ENCODE measurements around the gene FAM53A.

The FAM53A gene

DNA sequence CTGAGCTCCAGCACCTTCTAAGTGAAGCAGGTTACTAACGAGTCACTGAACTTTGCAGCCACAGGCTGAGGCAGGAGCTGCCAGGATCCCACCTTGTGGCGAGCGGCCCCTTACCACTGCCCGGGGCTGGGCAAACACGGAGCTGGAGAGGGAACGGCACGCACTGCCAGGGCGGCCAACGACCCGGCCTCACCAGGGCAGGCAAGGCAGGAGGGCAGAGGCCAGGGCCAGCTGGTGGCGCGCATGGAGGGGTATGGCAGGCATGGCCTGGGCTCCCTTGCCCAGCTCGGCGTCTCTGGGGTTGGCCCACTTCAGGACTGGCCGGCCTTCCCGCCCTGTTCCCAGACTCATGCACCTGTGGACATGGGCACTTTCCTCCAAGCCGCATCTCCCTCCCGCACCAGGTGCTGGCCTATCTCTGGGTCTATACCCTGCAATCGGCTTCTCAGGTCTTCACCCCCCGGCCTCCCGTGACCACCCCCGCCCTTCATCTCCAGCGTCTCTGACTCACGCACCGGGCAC is 64.9 kb downstream of the FAM53A start:
- no peak overlapping the region for H4K8ac ChIP-seq (ENCODE audit: low read depth, low read length)
- WGBS (ENCODE audit: extremely low coverage, insufficient coverage, low lambda C conversion rate), result no CpG with 5 or more reads among the region's 25 CpGs
- no peak overlapping the region for H3K27ac ChIP-seq (ENCODE audit: low read depth, low read length)
- H3K4me2 ChIP-seq (ENCODE audit: low read length), result no peak overlapping the region
- H3K23ac ChIP-seq (ENCODE audit: low read length), result no peak overlapping the region
- H4K5ac ChIP-seq (ENCODE audit: low read length), result no peak overlapping the region
- no peak overlapping the region for H3K56ac ChIP-seq (ENCODE audit: low read length)
- no peak overlapping the region for H3K4me3 ChIP-seq (ENCODE audit: low read length)
- H2BK15ac ChIP-seq (replicated peaks; ENCODE audit: low read depth), result no peak overlapping the region
- no peak overlapping the region for H3K4ac ChIP-seq (ENCODE audit: low read depth, low read length)
- H3K79me2 ChIP-seq (ENCODE audit: control insufficient read depth, insufficient read depth, low read length), result no peaks in the 10 kb centered on the region
- no peak overlapping the region for H3K18ac ChIP-seq (ENCODE audit: low read length)
- no peaks in the 10 kb centered on the region for H3K36me3 ChIP-seq (ENCODE audit: control insufficient read depth, insufficient read depth, low read length)
- H2BK120ac ChIP-seq (ENCODE audit: low read depth, low read length), result no peak overlapping the region
- H2BK5ac ChIP-seq (ENCODE audit: low read length), result no peak overlapping the region
- H3K9ac ChIP-seq (ENCODE audit: low read length), result no peak overlapping the region
- no peak overlapping the region for H2AK5ac ChIP-seq (ENCODE audit: low read length)
- no peak for DNase-seq
- no peaks in the 10 kb centered on the region for H3K4me1 ChIP-seq (ENCODE audit: control insufficient read depth, low read depth, low read length)
- H3K27me3 ChIP-seq (ENCODE audit: insufficient read depth, low read length, poor library complexity), result no peaks in the 10 kb centered on the region
- H3K79me1 ChIP-seq (ENCODE audit: low read length), result no peaks in the 10 kb centered on the region

DNA sequence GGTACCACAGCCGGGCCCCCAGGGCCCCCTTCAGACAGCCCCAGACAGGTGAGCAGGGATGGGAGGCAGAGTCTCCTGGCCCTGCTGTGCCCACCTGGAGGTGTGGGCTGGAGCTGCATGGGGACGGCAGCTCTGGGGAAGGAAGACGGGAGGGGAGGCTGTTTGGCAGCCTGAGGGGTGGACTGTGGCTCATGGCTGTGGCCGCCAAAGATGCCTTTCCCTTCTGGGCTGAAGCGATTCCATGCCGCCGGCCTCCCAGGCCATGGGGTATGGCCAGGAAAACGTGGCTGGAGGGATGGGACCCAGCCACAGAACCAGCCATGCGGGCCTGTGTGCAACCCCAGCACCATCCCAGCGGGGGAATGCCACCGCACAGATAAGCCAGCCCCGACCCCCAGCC is 65.7 kb downstream of the FAM53A start:
- H3K4me1 ChIP-seq (ENCODE audit: control insufficient read depth, low read depth, low read length), result no peaks in the 10 kb centered on the region
- no peak overlapping the region for H3K4me2 ChIP-seq (ENCODE audit: low read length)
- H3K79me1 ChIP-seq (ENCODE audit: low read length), result no peaks in the 10 kb centered on the region
- H3K27ac ChIP-seq (ENCODE audit: low read depth, low read length), result no peak overlapping the region
- no CpG with 5 or more reads among the region's 12 CpGs for WGBS (ENCODE audit: extremely low coverage, insufficient coverage, low lambda C conversion rate)
- no peak overlapping the region for H2BK15ac ChIP-seq (replicated peaks; ENCODE audit: low read depth)
- no peak overlapping the region for H4K5ac ChIP-seq (ENCODE audit: low read length)
- H3K23ac ChIP-seq (ENCODE audit: low read length), result no peak overlapping the region
- no peaks in the 10 kb centered on the region for H3K36me3 ChIP-seq (ENCODE audit: control insufficient read depth, insufficient read depth, low read length)
- H2BK120ac ChIP-seq (ENCODE audit: low read depth, low read length), result no peak overlapping the region
- no peaks in the 10 kb centered on the region for H3K79me2 ChIP-seq (ENCODE audit: control insufficient read depth, insufficient read depth, low read length)
- no peak overlapping the region for H3K56ac ChIP-seq (ENCODE audit: low read length)
- no peak overlapping the region for H2BK5ac ChIP-seq (ENCODE audit: low read length)
- DNase-seq, result no peak
- no peak overlapping the region for H3K18ac ChIP-seq (ENCODE audit: low read length)
- no peaks in the 10 kb centered on the region for H3K27me3 ChIP-seq (ENCODE audit: insufficient read depth, low read length, poor library complexity)
- H3K4me3 ChIP-seq (ENCODE audit: low read length), result no peak overlapping the region
- no peak overlapping the region for H2AK5ac ChIP-seq (ENCODE audit: low read length)
- H4K8ac ChIP-seq (ENCODE audit: low read depth, low read length), result no peak overlapping the region
- no peak overlapping the region for H3K4ac ChIP-seq (ENCODE audit: low read depth, low read length)
- H3K9ac ChIP-seq (ENCODE audit: low read length), result no peak overlapping the region

DNA sequence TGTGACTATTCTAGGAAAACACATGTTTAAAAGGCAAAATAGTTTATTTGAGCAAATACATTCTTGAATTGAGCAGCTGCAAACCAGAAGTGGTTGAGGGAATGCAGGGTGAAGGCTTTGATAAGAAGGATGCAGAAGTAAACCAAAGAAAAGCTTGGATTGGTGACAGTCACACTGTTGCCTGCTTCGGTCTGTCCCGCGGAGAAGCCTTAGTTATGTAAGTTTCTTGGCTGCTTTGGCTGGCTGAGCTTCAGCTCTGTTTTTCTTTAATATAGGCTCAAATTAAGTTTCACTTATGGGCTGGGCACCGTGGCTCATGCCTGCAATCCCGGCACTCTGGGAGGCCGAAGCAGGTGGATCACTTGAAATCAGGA is 67.6 kb downstream of the FAM53A start:
- H3K56ac ChIP-seq (ENCODE audit: low read length), result no peak overlapping the region
- H4K5ac ChIP-seq (ENCODE audit: low read length), result no peak overlapping the region
- no peaks in the 10 kb centered on the region for H3K27me3 ChIP-seq (ENCODE audit: insufficient read depth, low read length, poor library complexity)
- H3K4me2 ChIP-seq (ENCODE audit: low read length), result no peak overlapping the region
- H4K8ac ChIP-seq (ENCODE audit: low read depth, low read length), result no peak overlapping the region
- no peaks in the 10 kb centered on the region for H3K4me1 ChIP-seq (ENCODE audit: control insufficient read depth, low read depth, low read length)
- H3K4me3 ChIP-seq (ENCODE audit: low read length), result no peak overlapping the region
- H2BK5ac ChIP-seq (ENCODE audit: low read length), result no peak overlapping the region
- no peak overlapping the region for H3K27ac ChIP-seq (ENCODE audit: low read depth, low read length)
- H2BK120ac ChIP-seq (ENCODE audit: low read depth, low read length), result no peak overlapping the region
- no CpG with 5 or more reads among the region's 6 CpGs for WGBS (ENCODE audit: extremely low coverage, insufficient coverage, low lambda C conversion rate)
- H3K79me1 ChIP-seq (ENCODE audit: low read length), result no peaks in the 10 kb centered on the region
- no peaks in the 10 kb centered on the region for H3K79me2 ChIP-seq (ENCODE audit: control insufficient read depth, insufficient read depth, low read length)
- H3K4ac ChIP-seq (ENCODE audit: low read depth, low read length), result no peak overlapping the region
- no peak for DNase-seq
- no peak overlapping the region for H3K18ac ChIP-seq (ENCODE audit: low read length)
- H3K36me3 ChIP-seq (ENCODE audit: control insufficient read depth, insufficient read depth, low read length), result no peaks in the 10 kb centered on the region
- H2AK5ac ChIP-seq (ENCODE audit: low read length), result no peak overlapping the region
- H3K23ac ChIP-seq (ENCODE audit: low read length), result no peak overlapping the region
- no peak overlapping the region for H3K9ac ChIP-seq (ENCODE audit: low read length)
- no peak overlapping the region for H2BK15ac ChIP-seq (replicated peaks; ENCODE audit: low read depth)

DNA sequence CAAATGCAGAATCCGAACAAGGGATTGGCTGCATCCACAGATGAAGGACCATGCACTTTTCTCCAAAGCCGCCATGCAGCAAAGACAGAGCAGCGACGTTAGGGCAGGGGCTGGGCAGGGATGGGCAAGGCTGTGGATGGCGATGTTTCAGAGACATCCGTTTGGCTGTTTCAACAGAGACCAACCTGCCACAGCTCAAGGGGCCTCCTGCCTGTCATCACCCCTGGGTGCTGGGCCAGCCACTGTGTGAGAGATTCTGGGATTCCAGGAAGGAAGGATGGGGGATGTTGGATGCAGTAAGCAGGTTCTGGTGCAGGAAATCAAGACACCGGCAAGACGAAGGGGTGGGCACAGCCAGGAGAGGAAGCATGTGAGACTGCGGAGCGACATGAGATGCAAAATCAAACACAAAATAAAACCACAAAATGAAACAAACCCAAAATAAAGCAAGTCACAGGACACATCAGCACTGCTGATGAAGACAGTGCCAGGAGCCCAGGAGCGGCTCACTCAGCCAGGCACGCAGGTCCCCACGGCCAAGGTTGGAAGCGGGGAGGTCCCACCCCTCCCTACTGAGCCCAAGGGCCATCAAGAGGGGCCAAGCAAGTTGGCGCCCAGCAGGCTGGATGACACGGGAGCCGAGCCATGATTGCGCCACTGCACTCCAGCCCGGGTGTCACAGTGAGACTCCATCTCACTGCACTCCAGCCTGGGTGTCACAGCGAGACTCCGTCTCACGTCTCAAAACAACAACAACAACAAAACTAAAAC is 68.1 kb downstream of the FAM53A start:
- Histone ChIP-seq H2AK5ac (ENCODE audit: low read length) (no peak overlapping the region), H2BK15ac (replicated peaks; ENCODE audit: low read depth) (no peak overlapping the region), H3K36me3 (ENCODE audit: control insufficient read depth, insufficient read depth, low read length) (no peaks in the 10 kb centered on the region), H3K18ac (ENCODE audit: low read length) (no peak overlapping the region), H3K27ac (ENCODE audit: low read depth, low read length) (no peak overlapping the region), H3K79me1 (ENCODE audit: low read length) (no peaks in the 10 kb centered on the region), H4K8ac (ENCODE audit: low read depth, low read length) (no peak overlapping the region), H3K4me3 (ENCODE audit: low read length) (no peak overlapping the region), H3K56ac (ENCODE audit: low read length) (no peak overlapping the region), H3K4me2 (ENCODE audit: low read length) (no peak overlapping the region), H2BK120ac (ENCODE audit: low read depth, low read length) (no peak overlapping the region), H3K4ac (ENCODE audit: low read depth, low read length) (no peak overlapping the region), H4K5ac (ENCODE audit: low read length) (no peak overlapping the region), H3K23ac (ENCODE audit: low read length) (no peak overlapping the region), H3K9ac (ENCODE audit: low read length) (no peak overlapping the region), H2BK5ac (ENCODE audit: low read length) (no peak overlapping the region), H3K27me3 (ENCODE audit: insufficient read depth, low read length, poor library complexity) (no peaks in the 10 kb centered on the region), H3K4me1 (ENCODE audit: control insufficient read depth, low read depth, low read length) (no peaks in the 10 kb centered on the region), H3K79me2 (ENCODE audit: control insufficient read depth, insufficient read depth, low read length) (no peaks in the 10 kb centered on the region)
- DNase-seq, result no peak
- WGBS (ENCODE audit: extremely low coverage, insufficient coverage, low lambda C conversion rate), result no CpG with 5 or more reads among the region's 22 CpGs

DNA sequence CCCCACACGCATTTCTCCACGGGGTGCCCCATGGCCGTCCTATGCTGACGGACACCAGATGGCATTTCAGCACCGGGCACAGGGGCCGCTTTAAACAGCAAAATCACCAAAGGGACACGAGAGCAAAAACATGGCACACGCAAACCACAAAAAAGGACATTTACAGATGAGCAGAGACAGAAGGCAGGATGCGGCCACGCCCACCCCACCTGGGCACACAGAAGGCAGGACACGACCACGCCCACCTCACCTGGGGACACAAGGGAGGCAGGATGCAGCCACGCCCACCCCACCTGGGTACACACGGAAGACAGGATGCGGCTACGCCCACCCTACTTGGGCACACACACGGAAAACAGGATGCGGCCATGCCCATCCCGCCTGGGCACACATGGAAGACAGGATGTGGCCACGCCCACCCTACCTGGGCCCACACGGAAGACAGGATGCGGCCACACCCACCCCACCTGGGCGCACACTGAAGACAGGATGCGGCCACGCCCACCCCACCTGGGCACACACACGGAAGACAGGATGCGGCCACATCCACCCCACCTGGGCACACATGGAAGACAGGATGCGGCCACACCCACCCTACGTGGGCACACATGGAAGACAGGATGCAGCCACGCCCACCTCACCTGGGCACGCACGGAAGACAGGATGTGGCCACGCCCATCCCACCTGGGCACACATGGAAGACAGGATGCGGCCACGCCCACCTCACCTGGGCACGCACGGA is 69.1 kb downstream of the FAM53A start:
- no peak overlapping the region for H2AK5ac ChIP-seq (ENCODE audit: low read length)
- H4K5ac ChIP-seq (ENCODE audit: low read length), result no peak overlapping the region
- H3K4me1 ChIP-seq (ENCODE audit: control insufficient read depth, low read depth, low read length), result no peaks in the 10 kb centered on the region
- H3K9ac ChIP-seq (ENCODE audit: low read length), result no peak overlapping the region
- no peak overlapping the region for H3K27ac ChIP-seq (ENCODE audit: low read depth, low read length)
- H3K79me1 ChIP-seq (ENCODE audit: low read length), result no peaks in the 10 kb centered on the region
- H3K4me2 ChIP-seq (ENCODE audit: low read length), result no peak overlapping the region
- H4K8ac ChIP-seq (ENCODE audit: low read depth, low read length), result no peak overlapping the region
- DNase-seq, result no peak
- H3K4me3 ChIP-seq (ENCODE audit: low read length), result no peak overlapping the region
- H3K56ac ChIP-seq (ENCODE audit: low read length), result no peak overlapping the region
- no peak overlapping the region for H2BK120ac ChIP-seq (ENCODE audit: low read depth, low read length)
- no peak overlapping the region for H3K4ac ChIP-seq (ENCODE audit: low read depth, low read length)
- no peaks in the 10 kb centered on the region for H3K27me3 ChIP-seq (ENCODE audit: insufficient read depth, low read length, poor library complexity)
- no peak overlapping the region for H2BK15ac ChIP-seq (replicated peaks; ENCODE audit: low read depth)
- no CpG with 5 or more reads among the region's 37 CpGs for WGBS (ENCODE audit: extremely low coverage, insufficient coverage, low lambda C conversion rate)
- no peak overlapping the region for H3K23ac ChIP-seq (ENCODE audit: low read length)
- H3K18ac ChIP-seq (ENCODE audit: low read length), result no peak overlapping the region
- H3K36me3 ChIP-seq (ENCODE audit: control insufficient read depth, insufficient read depth, low read length), result no peaks in the 10 kb centered on the region
- H3K79me2 ChIP-seq (ENCODE audit: control insufficient read depth, insufficient read depth, low read length), result no peaks in the 10 kb centered on the region
- H2BK5ac ChIP-seq (ENCODE audit: low read length), result no peak overlapping the region

Measured in mesendoderm (in vitro differentiated cells).